Effector memory CD4-positive, alpha-beta T cell (primary cell): Measurements from ENCODE around the gene EFHD2.

ENCODE experiments used
- DNase-seq, 3 donors: peaks; one replicate each; pipeline ENCODE4 v3.0.0-alpha.2; 2020
- H3K27ac ChIP-seq: 2 replicates; pipeline ENCODE4 v1.7.0; 2013; ENCODE audit warnings: mild to moderate bottlenecking, low read length, moderate library complexity; ENCODE audit not compliant: insufficient read depth, poor library complexity, severe bottlenecking
- H3K27me3 ChIP-seq: replicated peaks from 2 replicates; pipeline ENCODE4 v1.7.0; 2013; ENCODE audit warnings: mild to moderate bottlenecking, low read length; ENCODE audit not compliant: insufficient read depth, control insufficient read depth, poor library complexity, severe bottlenecking
- H3K36me3 ChIP-seq: 2 replicates; pipeline ENCODE4 v1.7.0; 2013; ENCODE audit warnings: mild to moderate bottlenecking, low read length, moderate library complexity; ENCODE audit not compliant: control insufficient read depth, insufficient read depth
- H3K4me1 ChIP-seq: 2 replicates; pipeline ENCODE4 v1.7.0; 2013; ENCODE audit warnings: low read length, mild to moderate bottlenecking; ENCODE audit not compliant: control insufficient read depth, insufficient read depth, poor library complexity, severe bottlenecking
- H3K4me3 ChIP-seq: 2 replicates; pipeline ENCODE4 v1.7.0; 2013; ENCODE audit warnings: low read length, low read depth, mild to moderate bottlenecking; ENCODE audit not compliant: insufficient read depth, poor library complexity, severe bottlenecking
- H3K9me3 ChIP-seq: 2 replicates; pipeline ENCODE4 v1.7.0; 2013; ENCODE audit warnings: mild to moderate bottlenecking, low read length, moderate library complexity; ENCODE audit not compliant: control insufficient read depth

EFHD2 gene

GRCh38 chr1:15442119-15442518 lies 32.4 kb downstream of the EFHD2 start:
- no peak for DNase-seq
- no peak overlapping the region for H3K4me3 ChIP-seq
- H3K9me3 ChIP-seq = no peaks in the 10 kb centered on the region
- no peaks in the 10 kb centered on the region for H3K4me1 ChIP-seq
- H3K27ac ChIP-seq = no peak overlapping the region
- H3K27me3 ChIP-seq = no peaks in the 10 kb centered on the region
- no peaks in the 10 kb centered on the region for H3K36me3 ChIP-seq

GRCh38 chr1:15442759-15443158 lies 33.1 kb downstream of the EFHD2 start:
- Histone ChIP-seq H3K27me3 (no peaks in the 10 kb centered on the region), H3K4me3 (no peak overlapping the region), H3K36me3 (no peaks in the 10 kb centered on the region), H3K4me1 (no peaks in the 10 kb centered on the region), H3K27ac (no peak overlapping the region), H3K9me3 (no peaks in the 10 kb centered on the region)
- no peak for DNase-seq

GRCh38 chr1:15443281-15443680 lies 33.6 kb downstream of the EFHD2 start:
- no peak for DNase-seq
- Histone ChIP-seq H3K4me3 (no peak overlapping the region), H3K27me3 (no peaks in the 10 kb centered on the region), H3K4me1 (no peaks in the 10 kb centered on the region), H3K36me3 (no peaks in the 10 kb centered on the region), H3K9me3 (no peaks in the 10 kb centered on the region), H3K27ac (no peak overlapping the region)

- H3K36me3 ChIP-seq = no peaks in the 10 kb centered on the region
- no peaks in the 10 kb centered on the region for H3K9me3 ChIP-seq
- no peak overlapping the region for H3K27ac ChIP-seq
- no peaks in the 10 kb centered on the region for H3K27me3 ChIP-seq
- no peaks in the 10 kb centered on the region for H3K4me1 ChIP-seq
- DNase-seq = no peak
- no peak overlapping the region for H3K4me3 ChIP-seq
Observed at GRCh38 chr1:15444468-15445389, 35.0 kb downstream of the EFHD2 start.

- no peak overlapping the region for H3K27ac ChIP-seq
- no peaks in the 10 kb centered on the region for H3K9me3 ChIP-seq
- H3K27me3 ChIP-seq = no peaks in the 10 kb centered on the region
- no peak for DNase-seq
- no peaks in the 10 kb centered on the region for H3K36me3 ChIP-seq
- H3K4me1 ChIP-seq = no peaks in the 10 kb centered on the region
- no peak overlapping the region for H3K4me3 ChIP-seq
Observed at GRCh38 chr1:15445390-15446122, 35.9 kb downstream of the EFHD2 start.

- Histone ChIP-seq H3K9me3 (no peaks in the 10 kb centered on the region), H3K4me3 (no peak overlapping the region), H3K4me1 (no peaks in the 10 kb centered on the region), H3K36me3 (no peaks in the 10 kb centered on the region), H3K27me3 (no peaks in the 10 kb centered on the region), H3K27ac (no peak overlapping the region)
- no peak for DNase-seq
Observed at GRCh38 chr1:15446212-15446611, 36.5 kb downstream of the EFHD2 start.

GRCh38 chr1:15448877-15449462 lies 39.3 kb downstream of the EFHD2 start:
- Histone ChIP-seq H3K27me3 (no peaks in the 10 kb centered on the region), H3K4me1 (no peaks in the 10 kb centered on the region), H3K9me3 (no peaks in the 10 kb centered on the region), H3K4me3 (no peak overlapping the region), H3K27ac (no peak overlapping the region), H3K36me3 (no peaks in the 10 kb centered on the region)
- DNase-seq = no peak

- Histone ChIP-seq H3K36me3 (no peaks in the 10 kb centered on the region), H3K4me1 (no peaks in the 10 kb centered on the region), H3K4me3 (no peak overlapping the region), H3K27ac (no peak overlapping the region), H3K9me3 (no peaks in the 10 kb centered on the region), H3K27me3 (no peaks in the 10 kb centered on the region)
- no peak for DNase-seq
Observed at GRCh38 chr1:15449567-15449966, 39.9 kb downstream of the EFHD2 start.

- no peak for DNase-seq
- no peaks in the 10 kb centered on the region for H3K36me3 ChIP-seq
- no peaks in the 10 kb centered on the region for H3K9me3 ChIP-seq
- no peaks in the 10 kb centered on the region for H3K27me3 ChIP-seq
- H3K4me1 ChIP-seq = no peaks in the 10 kb centered on the region
- no peak overlapping the region for H3K4me3 ChIP-seq
- no peak overlapping the region for H3K27ac ChIP-seq
Observed at GRCh38 chr1:15451014-15451722, 41.5 kb downstream of the EFHD2 start.
